HEK293T (cell line): ENCODE measurements around the gene DHRS1.

Source experiments
- ELF4 ChIP-seq: fragments of 450-650 bp; IDR thresholded peaks from 2 replicates; pipeline ENCODE4 v1.6.1; 2017; ENCODE audit warnings: antibody characterized with exemption
- FOXA1 ChIP-seq: fragments of 450-650 bp; IDR thresholded peaks from 2 replicates; pipeline ENCODE4 v1.6.1; 2016; ENCODE audit warnings: mild to moderate bottlenecking
- FOXM1 ChIP-seq: fragments of 450-650 bp; IDR thresholded peaks from 2 replicates; pipeline ENCODE4 v1.6.1; 2017; ENCODE audit warnings: mild to moderate bottlenecking, borderline replicate concordance
- SP1 ChIP-seq: fragments of 450-650 bp; IDR thresholded peaks from 2 replicates; pipeline ENCODE4 v1.6.1; 2017
- SUZ12 ChIP-seq: fragments of 450-650 bp; IDR thresholded peaks from 2 replicates; pipeline ENCODE4 v1.6.1; 2016; ENCODE audit warnings: mild to moderate bottlenecking

DNA sequence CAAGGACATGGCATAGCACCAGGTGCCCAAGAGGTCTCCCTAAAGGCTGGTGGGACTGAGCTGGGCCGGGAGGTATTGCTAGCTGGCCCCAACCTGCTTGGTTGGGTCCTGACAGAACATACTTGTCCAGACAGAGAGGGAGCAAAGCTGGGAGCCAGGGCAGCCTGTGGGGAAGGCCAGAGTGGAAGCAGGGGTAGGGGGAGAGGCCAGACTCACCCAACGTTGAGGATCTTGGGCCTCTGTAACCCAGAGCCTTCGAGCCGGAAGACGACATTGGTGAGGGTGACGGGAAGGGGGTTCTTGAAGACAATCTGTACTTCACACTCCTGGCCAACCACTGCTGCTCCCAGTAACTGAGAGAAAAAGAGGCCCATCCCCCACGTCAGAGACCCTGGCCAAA lies 45.6 kb downstream of the DHRS1 start:
- TF ChIP-seq FOXM1 (no peak), FOXA1 (no peak), SP1 (no peak), SUZ12 (no peak), ELF4 (no peak)
